SU-DHL-6 (cell line): ENCODE measurements around the gene PRSS27.

Source experiments
- H2AFZ ChIP-seq: fragments of 200-600 bp; sonication (generic); 2 replicates; pipeline ENCODE4 v1.6.1; 2014; ENCODE audit warnings: low read depth, mild to moderate bottlenecking, moderate library complexity, mixed read lengths, antibody characterized with exemption, low read length; ENCODE audit not compliant: severe bottlenecking
- H3F3A ChIP-seq: fragments of 200-600 bp; shearing (Covaris generic); 2 replicates; pipeline ENCODE4 v1.6.0; 2016; ENCODE audit warnings: antibody characterized with exemption, mild to moderate bottlenecking; ENCODE audit not compliant: insufficient read depth
- H3K27ac ChIP-seq: fragments of 200-600 bp; sonication (generic); 2 replicates; pipeline ENCODE4 v1.5.1; 2016; ENCODE audit warnings: low read depth, mild to moderate bottlenecking, low read length, moderate library complexity, mixed read lengths
- H3K27me3 ChIP-seq: fragments of 200-600 bp; sonication (generic), shearing (Covaris generic); 2 replicates; pipeline ENCODE4 v1.6.0; 2014; ENCODE audit warnings: mild to moderate bottlenecking, low read length
- H3K36me3 ChIP-seq: fragments of 200-600 bp; sonication (generic); 2 replicates; pipeline ENCODE4 v1.6.1; 2014; ENCODE audit warnings: mild to moderate bottlenecking, low read length, mixed read lengths
- H3K4me2 ChIP-seq: fragments of 300-600, 200-600 bp; shearing (Covaris generic), sonication (generic); 2 replicates; pipeline ENCODE4 v1.6.0; 2014; ENCODE audit warnings: low read length, low read depth, mild to moderate bottlenecking; ENCODE audit not compliant: poor library complexity, severe bottlenecking
- H3K4me3 ChIP-seq: fragments of 200-600 bp; sonication (generic); 2 replicates; pipeline ENCODE4 v1.5.1; 2014; ENCODE audit warnings: antibody characterized with exemption, low read length, mild to moderate bottlenecking, mixed read lengths; ENCODE audit not compliant: insufficient read depth, poor library complexity, severe bottlenecking
- H3K79me2 ChIP-seq: fragments of 200-600 bp; sonication (generic); 2 replicates; pipeline ENCODE4 v1.6.1; 2014; ENCODE audit warnings: mild to moderate bottlenecking, low read length, moderate library complexity; ENCODE audit not compliant: insufficient read depth
- H3K9ac ChIP-seq: fragments of 200-600 bp; sonication (generic); 2 replicates; pipeline ENCODE4 v1.7.0; 2014; ENCODE audit warnings: mild to moderate bottlenecking, low read length
- H3K9me2 ChIP-seq: fragments of 200-600 bp; sonication (generic); replicated peaks from 2 replicates; pipeline ENCODE4 v1.6.1; 2014; ENCODE audit warnings: low read length; ENCODE audit not compliant: insufficient read depth
- H3K9me3 ChIP-seq: fragments of 200-600 bp; sonication (generic); 2 replicates; pipeline ENCODE4 v1.6.1; 2014; ENCODE audit warnings: low read length, mixed read lengths; ENCODE audit not compliant: insufficient read depth
- H4K20me1 ChIP-seq: fragments of 200-600 bp; sonication (generic); 2 replicates; pipeline ENCODE4 v1.6.1; 2014; ENCODE audit warnings: low read depth, mild to moderate bottlenecking, antibody characterized with exemption, low read length, moderate library complexity, mixed read lengths
- EZH2phosphoT487 ChIP-seq: fragments of 200-600 bp; sonication (generic), shearing (Covaris generic); conservative IDR thresholded peaks from 2 replicates; pipeline ENCODE4 v1.6.1; 2018; ENCODE audit warnings: mild to moderate bottlenecking, antibody characterized with exemption, low read length, moderate library complexity, mixed read lengths
- TF ChIP-seq, protein P1 (sequence below): fragments of 200-600 bp; sonication (generic); IDR thresholded peaks from one replicate; pipeline ENCODE4 v1.5.1; 2017; ENCODE audit warnings: antibody characterized with exemption, mild to moderate bottlenecking, low read length, moderate library complexity; ENCODE audit not compliant: insufficient read depth, poor library complexity, severe bottlenecking

The PRSS27 gene

DNA sequence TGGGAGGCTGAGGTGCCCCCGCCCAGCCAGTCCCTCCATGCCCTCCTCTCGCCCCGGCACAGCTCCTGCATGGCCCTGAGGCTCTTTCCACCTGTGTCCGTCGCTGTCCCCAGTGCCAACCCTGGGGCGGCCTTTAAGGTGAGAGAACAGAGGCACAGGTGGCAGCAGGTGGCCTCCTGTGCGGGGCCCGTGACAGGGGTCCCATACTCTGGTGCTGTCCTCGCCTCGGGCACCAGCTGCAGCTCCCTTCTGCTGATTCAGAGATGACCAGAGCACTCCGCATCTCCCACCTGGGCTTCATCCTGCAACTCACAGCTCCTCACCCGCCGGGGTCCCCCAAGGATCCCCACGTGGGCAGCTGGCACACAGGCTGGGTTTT is 8.0 kb downstream of the PRSS27 start:
- no peaks in the 10 kb centered on the region for H4K20me1 ChIP-seq
- no peaks in the 10 kb centered on the region for H3K79me2 ChIP-seq
- no peak overlapping the region for H3K4me3 ChIP-seq

DNA sequence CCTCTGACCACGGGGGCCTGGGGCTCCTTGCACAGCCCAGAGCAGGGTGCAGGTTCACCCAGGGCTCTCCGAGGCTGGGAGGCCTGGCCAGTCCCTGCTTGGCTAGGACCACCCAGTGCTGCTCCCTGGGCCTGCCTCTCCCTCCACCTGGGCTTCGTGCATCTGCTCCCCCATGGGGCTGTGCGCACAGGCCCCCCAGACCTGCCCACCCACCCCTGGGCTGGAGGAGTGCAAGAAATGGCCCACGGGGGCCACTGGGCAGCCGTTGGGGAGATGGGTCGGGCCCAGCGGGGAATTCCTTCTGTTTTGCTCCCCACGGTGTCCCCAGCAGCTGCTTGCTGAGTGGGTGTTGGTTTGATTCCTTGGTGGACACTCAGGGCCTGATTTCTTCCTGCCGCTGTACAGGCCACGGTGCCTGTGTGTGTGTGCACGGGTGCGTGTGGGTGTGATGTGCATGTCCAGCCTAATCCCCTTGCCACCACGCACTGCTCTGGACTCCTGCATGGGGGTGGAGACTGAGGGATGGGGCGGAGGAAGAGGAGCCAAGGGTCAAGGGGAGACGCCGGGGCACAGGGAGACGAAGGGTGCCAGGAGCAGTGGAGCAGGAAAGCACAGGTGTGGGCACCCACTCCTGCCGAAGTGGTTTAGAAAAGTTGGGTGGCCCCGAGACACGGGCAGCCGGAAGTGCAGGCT is 8.5 kb downstream of the PRSS27 start:
- H3K9ac ChIP-seq: no peak overlapping the region
- H3K4me2 ChIP-seq: no peak overlapping the region
- no peak overlapping the region for H2AFZ ChIP-seq
- no peaks in the 10 kb centered on the region for H3F3A ChIP-seq
- H3K4me3 ChIP-seq: no peak overlapping the region
- H3K9me2 ChIP-seq: no peaks in the 10 kb centered on the region
- no peak overlapping the region for H3K27ac ChIP-seq
- H3K36me3 ChIP-seq: no peaks in the 10 kb centered on the region
- H4K20me1 ChIP-seq: no peaks in the 10 kb centered on the region
- H3K79me2 ChIP-seq: no peaks in the 10 kb centered on the region
- TF ChIP-seq, protein P1, sequence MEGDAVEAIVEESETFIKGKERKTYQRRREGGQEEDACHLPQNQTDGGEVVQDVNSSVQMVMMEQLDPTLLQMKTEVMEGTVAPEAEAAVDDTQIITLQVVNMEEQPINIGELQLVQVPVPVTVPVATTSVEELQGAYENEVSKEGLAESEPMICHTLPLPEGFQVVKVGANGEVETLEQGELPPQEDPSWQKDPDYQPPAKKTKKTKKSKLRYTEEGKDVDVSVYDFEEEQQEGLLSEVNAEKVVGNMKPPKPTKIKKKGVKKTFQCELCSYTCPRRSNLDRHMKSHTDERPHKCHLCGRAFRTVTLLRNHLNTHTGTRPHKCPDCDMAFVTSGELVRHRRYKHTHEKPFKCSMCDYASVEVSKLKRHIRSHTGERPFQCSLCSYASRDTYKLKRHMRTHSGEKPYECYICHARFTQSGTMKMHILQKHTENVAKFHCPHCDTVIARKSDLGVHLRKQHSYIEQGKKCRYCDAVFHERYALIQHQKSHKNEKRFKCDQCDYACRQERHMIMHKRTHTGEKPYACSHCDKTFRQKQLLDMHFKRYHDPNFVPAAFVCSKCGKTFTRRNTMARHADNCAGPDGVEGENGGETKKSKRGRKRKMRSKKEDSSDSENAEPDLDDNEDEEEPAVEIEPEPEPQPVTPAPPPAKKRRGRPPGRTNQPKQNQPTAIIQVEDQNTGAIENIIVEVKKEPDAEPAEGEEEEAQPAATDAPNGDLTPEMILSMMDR: no peak
- TF ChIP-seq EZH2phosphoT487: no peak
- no peaks in the 10 kb centered on the region for H3K9me3 ChIP-seq
- H3K27me3 ChIP-seq: no peaks in the 10 kb centered on the region

More for the DNA sequence above, 8.0 kb downstream of the PRSS27 start:
- no peak overlapping the region for H3K9ac ChIP-seq
- H3K27me3 ChIP-seq: no peaks in the 10 kb centered on the region
- no peak overlapping the region for H3K4me2 ChIP-seq
- TF ChIP-seq, protein P1: no peak
- TF ChIP-seq EZH2phosphoT487: no peak
- H3K9me3 ChIP-seq: no peaks in the 10 kb centered on the region
- H3K27ac ChIP-seq: no peak overlapping the region
- H3K36me3 ChIP-seq: no peaks in the 10 kb centered on the region
- H2AFZ ChIP-seq: no peak overlapping the region
- no peaks in the 10 kb centered on the region for H3F3A ChIP-seq
- H3K9me2 ChIP-seq: no peaks in the 10 kb centered on the region

DNA sequence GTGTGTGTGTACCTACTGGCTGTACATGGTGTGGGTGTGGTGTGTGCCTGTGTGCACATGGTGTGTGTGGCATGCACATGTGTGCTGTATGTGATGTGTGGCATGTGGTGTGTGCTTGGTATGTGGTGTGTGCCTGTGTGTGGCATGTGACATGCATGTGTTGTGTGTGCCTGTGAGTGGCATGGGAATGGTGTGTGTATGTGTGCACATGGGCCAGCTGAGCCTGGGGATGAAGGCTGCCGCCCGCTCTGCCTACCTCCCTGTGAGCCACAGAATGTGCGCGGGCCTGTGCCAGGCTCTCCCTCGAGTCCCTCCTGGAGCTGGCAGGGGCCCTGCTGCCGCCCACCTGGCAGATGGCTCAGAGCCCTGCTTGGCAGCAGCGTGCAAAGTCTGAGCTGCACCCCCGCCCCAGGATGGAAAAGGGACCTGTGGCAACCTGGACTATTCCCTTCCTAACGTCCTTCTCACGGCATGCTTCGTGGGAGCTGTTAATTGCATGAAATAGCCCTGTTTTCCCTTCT is 9.3 kb downstream of the PRSS27 start:
- Histone ChIP-seq H2AFZ (no peak overlapping the region), H3K9ac (no peak overlapping the region), H3F3A (no peaks in the 10 kb centered on the region), H3K9me2 (no peaks in the 10 kb centered on the region), H3K4me3 (no peak overlapping the region), H3K27ac (no peak overlapping the region), H4K20me1 (no peaks in the 10 kb centered on the region), H3K36me3 (no peaks in the 10 kb centered on the region), H3K4me2 (no peak overlapping the region), H3K9me3 (no peaks in the 10 kb centered on the region), H3K79me2 (no peaks in the 10 kb centered on the region), H3K27me3 (no peaks in the 10 kb centered on the region)
- TF ChIP-seq EZH2phosphoT487: no peak
- TF ChIP-seq, protein P1: no peak
